HG03565 (cell line): Measurements from ENCODE around the gene CHRND.

Source experiments
- ATAC-seq: cut with Tn5 transposase; IDR thresholded peaks from one replicate; pipeline ENCODE4 v1.9.1; 2021; ENCODE audit warnings: mild to moderate bottlenecking, moderate library complexity; ENCODE audit not compliant: unreplicated experiment

Gene CHRND

DNA sequence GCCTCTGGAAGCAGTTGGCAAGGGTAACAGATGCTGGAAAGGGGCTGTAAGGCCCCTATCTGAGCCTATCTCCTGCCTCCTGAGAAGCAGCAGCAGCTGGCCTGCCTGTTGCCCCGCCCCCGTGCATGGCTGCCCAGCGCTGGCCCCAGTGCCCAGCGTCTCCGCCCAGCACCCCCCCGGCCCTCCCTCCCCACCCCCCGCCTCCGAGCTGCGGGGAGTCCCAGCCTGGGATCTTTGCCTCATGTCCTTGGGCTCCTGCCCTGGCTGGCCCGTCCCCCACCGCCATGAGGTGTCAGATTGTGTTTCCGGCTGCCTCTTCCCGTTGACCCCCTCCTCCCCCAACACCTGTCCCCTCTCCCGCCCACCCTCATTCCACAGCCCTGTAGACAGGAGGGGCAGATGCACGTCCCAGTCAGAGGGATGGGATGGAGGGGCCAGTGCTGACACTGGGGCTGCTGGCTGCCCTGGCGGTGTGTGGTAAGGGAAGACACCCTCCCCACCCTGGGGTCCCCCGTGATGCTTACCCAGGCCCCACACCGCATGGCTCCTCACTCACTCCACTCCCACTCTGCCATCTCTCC, at the start of gene CHRND:
Gene CHRND, plus strand, starts transcription at position 370 of the 581 bp plus-strand sequence. Its CDS starts 56 bp downstream, at position 426.
- no peak for ATAC-seq

DNA sequence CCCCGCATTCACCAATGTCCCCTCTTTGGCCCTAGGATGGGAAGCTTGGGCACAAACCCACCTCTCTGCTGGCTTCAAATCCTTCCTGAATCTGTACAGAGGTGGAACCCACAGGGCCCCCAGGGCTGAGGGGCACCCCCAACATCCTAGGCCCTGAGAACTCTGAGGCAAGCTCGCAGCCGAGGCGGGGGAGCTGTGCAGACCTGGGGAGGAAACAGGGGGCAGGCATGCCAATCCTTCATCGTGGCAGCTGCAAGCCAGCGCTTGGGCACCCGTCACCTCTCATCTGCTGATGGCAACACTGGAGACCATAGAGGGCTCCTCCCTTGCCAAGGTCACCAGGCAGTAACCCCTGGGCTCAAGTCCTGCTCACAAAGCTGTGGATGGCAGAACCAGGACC, 49.2 kb upstream of the CHRND start:
- no peak for ATAC-seq

DNA sequence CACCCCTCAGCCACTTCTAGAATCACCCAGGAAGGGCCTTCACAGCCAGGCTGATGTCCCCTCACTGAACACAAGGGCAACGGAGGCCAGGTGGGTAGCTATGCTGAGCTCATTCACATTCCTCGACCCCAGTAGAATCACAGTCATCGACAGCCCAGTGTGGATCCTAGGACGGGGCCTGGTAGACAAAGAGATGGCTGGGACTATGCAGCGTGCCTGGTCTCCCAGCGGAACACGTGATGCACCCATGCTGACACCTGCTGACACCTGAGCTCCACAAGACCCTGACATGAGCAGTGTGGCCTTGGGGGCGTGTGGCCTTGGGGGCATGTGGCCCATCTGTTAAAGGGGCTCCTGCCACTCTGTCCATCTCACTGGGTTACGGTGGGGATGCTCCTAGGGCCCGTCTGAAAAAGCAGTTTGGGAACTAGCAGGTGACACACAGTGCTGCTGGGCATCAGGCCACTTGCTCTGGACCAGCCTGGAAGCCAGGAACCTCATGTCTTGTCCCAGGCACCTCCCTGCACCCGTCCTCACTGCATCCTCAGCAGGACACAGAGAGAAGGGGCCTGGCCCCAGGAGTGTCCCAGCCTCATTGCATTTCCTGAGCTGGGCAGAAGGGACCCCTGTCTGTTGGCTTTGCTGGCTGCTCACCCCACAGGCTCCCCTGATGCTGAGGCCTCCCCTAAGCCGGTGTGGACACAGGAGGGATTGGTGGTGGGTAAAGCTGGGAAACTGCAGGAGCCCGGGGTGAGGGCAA, 48.0 kb upstream of the CHRND start:
- ATAC-seq, result no peak

DNA sequence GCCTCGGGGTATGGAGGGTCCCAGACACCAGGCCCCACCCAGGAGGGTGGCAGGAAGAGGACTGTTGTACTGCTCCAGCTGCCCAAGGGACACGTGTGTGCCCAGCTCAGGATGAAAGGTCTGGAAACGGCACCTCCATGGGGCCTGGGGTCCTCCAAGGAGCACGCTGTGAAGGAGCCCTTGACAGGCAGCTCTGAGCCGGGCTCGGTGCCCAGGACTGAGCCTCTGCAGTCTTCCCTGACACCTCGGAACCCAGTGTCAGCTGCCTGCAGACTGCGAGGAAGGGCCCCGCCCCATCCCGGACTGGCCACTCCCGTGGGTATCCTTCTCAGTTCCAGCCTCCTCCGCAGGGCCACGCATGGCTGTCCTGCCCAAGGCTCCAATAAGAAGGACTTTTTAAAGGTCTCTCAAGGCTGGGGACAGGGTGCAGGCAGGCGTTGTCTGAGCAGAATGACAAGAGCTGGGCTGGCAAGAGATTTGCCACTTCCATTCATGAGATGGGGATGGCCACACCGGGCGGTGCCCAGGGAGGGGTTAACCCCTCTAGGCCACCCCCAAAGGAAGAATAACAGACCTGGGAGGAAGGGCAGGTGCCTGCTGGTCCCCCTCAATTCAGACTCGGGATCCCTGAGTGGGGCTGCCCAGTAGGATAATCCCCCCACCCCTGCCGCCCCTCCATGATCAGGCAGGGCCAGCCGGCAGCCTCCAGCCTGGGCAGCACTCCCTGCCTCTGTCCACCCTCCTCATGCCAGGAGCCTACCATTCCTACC, 47.2 kb upstream of the CHRND start:
- ATAC-seq, result no peak

DNA sequence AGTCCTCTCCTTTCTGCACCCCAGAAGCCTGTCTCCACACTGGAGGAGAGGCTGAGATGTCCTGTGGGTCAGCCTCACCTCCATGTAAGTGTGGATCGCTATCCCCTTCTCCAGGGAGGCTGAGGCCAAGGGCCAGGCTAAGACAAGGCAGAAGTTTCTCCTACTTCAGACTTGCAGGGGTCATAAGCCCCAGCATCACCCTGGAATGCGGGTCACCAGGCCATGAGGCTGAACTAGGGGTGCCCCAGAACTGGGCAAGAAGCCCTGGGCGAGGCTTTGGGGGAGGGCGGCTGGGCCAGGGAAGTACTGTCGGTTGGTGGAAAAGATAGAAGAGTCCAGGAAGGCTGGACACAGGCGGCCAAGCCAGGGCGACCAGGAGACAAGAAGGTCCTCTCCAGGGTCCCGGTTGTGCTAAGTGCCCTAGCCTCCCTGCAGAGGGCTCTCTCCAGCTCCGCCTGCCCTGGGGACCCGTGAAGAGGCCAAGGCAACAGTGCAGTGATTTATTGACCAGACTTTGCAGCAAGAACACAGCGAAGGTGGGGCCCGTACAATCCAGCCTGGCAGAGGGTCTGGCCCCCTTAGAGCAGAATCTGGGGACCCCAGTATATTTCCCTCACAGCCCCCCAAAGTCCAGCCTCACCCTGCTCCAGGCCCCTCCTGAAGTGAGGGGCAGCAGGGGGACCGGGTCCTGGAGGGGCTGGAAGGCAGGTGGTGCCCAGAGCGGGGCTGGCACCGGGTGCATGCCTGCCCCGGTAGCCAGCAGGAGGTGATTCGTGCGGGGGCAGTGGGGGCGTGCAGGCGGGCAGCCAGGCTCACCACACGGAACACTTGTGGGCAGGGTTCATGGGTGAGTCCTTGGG, 46.4 kb upstream of the CHRND start:
- ATAC-seq, result no peak

DNA sequence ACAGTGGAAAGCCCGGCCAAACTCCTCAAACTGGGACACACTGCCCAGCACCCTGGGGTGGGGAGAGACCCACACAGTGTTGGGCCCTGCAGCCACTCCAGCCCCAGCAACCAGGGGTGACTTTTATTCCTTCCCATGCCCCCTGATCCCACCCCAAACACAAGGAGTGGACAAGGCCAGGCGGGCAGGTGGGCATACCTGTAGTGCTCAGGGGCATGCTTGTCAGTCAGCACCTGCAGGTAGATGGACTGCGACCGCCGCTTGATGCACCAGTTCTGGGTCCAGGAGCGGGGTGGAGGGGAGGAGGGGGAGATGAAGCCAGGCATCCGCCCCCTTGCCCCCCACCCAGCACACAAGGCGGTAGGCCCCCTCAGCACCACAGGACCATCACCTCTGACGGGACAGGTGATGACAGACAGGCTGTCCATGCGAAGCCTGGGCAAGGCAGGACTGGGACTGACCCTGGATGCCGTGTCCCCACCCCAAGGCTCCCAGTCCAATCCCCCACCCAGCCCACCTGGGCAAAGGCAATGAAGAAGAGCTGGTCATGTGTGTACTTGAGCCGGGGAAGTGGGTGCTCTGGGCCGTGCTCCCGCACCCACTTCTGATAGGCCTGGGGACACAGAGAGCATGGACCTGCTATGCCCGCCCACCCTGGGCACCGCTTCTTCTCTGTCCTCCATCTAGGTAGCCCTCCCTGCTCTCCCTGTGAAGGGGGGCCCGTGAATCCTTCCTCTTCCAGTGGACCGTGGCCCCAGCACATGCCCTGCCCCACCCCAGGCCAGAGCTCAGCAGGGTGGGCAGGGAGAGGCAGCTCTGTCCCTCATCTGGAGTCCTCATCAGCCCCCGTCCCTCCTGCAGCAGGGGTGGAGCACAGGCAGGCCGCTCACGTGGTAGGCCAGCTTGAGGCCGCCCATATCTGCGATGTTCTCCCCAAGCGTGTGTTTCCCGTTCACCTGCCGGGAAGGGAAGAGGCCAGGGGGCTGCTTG, 45.5 kb upstream of the CHRND start:
- ATAC-seq, result no peak

DNA sequence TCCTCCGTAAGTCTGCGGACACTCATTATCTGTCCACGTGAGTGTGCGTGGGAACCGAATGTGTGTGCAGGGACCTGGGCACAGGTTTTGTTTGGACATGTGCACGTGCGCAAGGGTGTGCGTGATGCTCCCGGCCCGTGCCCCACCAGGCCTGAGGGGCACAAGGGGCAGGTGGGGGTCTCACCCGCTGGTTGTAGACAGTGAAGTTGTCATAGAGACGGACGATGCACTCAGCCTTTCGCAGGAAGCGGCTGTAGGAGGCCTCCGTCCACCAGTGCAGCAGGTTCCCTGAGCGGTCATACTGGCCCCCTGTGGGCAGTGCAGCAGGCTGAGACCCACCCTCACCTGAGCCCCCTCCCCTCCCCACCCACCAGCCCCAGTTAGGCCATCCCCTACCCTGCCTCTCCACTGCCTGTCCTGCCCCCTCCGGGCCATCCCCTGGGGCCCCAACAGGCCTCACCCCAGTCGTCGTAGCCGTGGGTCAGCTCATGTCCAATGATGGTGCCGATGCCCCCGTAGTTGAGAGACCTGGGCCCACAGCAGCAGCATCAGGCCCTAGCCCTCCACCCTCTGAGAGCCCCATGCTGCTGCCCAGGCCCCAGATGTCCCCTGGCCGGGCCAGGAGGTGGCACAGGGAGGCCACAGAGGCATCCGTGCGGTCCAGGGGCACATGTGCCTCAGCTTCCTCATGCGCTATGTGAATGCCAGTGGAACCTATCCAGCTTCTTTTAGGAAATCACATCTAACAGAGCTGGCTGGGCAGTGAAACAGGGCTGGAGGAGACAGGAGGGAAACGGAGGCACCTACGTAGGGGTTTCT, 44.4 kb upstream of the CHRND start:
- ATAC-seq, result no peak

DNA sequence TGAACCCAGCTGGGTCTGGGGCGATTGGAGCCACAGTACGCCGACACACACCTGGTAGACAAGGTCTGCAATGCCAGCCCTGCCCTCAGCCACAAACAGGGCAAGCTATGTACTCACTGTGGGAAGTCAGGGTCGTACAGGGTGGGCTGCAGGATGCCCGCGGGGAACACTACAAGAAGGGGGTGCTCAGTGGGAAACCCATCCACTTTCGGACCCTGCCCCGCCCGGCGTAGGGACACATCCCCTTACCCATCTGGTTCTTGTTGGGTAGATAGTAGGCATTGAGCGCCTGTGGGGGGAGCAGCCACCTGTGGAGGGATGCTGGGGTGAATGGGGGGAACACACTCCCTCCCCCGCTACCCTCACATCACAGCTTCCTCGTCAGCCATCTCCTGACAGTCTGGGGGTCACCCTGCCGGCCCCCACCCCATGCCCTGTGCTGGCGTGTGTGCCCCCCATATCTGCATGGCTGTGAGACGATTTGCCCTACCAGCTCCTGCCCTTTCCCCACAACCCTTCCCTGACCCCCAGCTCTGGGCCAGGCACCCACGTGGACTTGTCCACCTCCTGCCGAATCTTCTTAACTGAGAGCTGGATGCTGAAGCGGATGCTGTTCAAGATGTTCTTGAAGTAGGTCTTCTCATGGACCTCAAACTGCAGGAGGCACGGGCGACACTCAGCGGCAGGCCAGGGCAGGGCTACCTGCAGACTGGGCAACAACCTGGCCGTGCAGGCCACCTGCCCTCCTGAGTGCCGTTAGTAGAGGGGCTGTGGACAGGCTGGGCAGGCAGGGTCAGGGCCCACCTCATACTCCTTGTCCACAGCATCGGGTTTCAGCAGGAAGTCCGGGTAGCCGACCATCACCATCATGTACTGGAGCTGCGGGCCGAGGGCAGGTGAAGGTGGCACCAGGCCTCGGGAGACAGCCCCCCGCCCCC, 43.4 kb upstream of the CHRND start:
- ATAC-seq, result no peak

DNA sequence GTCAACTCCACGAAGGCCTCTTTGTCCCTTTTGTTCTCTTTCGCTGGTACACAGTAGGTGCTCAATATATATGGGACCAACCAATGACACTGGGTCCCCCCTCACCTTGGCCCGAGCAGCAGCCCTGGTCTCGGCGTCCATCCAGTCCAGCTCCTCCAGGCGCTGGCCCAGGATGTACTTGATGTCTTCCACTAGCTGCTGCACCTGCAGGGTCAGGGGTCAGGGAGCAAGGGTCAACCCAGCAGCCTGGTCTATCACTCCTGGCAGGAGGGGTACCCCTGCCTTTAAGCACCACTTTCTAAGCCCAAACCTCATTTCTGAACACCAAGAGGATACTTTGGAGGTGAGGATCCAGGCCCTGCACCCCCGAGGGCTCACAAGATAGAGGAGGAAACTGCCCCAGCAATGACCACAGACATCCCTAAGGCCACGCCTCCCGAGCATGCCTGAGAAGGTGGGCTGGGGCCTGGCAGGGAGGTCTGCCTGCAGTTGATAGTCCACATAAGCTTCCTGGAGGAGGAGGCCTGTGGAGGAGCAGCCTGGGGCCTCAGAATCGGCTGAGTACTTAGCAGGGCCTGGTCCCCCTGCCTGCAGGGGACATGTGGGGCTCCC, 42.5 kb upstream of the CHRND start:
- ATAC-seq, result no peak

DNA sequence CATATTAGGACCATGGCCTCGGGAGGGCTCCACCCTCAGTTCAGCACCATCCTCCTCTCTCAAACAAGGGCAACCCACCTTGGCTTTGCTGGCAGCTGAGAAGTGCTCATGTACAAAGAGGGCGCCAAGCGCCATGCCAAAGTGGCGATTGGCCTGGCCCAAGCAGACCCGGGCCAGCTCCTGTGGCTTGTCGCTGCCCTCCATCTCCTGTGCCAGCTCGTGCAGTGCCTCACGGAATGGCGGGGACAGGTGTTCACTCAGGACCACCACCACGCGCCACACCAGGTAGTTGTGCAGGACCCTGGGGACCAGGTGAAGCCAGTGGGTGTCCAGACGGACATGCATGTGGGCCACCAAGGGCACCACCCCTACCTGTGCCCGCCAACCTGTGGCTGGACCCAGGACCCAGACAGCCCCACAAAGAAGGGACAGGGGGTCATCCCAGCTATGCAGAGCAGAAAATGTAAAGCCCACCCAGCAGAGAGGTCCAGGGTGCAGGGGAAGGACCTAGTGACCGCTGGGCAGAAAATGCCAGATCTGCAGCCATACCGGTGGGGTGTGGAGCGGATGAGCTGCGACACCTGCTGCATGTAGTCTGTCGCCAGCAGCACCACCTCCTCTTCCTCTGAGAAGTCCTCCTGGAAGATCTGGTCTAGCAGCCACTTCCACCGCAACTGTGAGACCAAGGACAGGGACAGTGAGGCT, 41.9 kb upstream of the CHRND start:
- ATAC-seq, result no peak

DNA sequence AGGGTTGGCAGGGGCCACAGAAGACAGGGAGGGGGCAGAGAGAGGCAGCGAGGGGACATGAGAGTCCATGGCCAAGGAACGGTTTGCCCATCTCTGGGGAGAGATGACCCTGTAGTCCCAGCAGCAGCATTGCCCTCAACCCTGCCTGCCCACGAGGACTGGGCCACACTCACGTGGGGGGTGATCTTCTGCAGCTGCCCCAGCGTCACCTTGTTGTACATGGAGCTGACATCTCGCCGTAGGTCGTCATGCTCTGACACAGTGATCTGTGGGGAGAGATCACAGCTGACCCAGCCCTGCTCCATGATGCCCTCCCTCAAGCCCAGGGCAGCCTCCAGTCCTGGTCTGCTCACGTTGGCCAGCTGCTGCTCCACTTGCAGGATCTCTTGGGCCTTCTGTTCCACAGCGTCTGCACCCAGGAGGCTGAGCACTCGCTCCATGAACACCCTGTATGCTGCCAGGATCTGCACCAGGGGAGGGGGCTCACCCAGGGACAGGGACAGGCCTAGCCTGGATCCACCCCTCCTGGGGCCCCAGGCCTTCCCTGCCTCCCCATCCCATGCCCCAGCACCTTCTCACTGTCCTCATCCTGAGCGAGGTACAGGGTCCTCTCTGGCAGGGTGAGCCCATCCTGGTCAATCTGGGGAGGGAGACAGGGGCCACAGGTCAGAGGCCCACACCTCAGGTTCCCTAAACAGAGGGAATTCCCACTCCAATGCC, 41.2 kb upstream of the CHRND start:
- ATAC-seq, result no peak

DNA sequence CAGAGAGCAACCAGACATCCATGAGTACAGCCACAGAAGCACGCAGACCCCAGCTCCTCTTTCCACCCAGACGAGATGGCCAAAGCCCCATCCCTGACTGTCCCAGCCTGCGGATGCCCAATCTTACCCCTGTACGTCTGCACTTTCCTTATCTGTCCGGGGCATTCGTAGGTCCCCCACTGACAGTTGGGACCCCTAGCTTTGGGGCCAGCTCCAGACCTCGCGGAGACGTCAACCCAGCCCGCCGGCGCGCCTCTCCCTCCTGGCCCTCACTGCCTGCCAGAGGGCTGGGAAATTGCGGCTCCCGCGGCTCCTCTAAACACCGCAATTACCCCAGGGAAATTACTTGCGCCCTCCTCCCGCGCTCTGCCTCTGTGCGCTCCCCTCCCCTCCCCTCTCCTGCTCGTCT, 40.6 kb upstream of the CHRND start:
- no peak for ATAC-seq

DNA sequence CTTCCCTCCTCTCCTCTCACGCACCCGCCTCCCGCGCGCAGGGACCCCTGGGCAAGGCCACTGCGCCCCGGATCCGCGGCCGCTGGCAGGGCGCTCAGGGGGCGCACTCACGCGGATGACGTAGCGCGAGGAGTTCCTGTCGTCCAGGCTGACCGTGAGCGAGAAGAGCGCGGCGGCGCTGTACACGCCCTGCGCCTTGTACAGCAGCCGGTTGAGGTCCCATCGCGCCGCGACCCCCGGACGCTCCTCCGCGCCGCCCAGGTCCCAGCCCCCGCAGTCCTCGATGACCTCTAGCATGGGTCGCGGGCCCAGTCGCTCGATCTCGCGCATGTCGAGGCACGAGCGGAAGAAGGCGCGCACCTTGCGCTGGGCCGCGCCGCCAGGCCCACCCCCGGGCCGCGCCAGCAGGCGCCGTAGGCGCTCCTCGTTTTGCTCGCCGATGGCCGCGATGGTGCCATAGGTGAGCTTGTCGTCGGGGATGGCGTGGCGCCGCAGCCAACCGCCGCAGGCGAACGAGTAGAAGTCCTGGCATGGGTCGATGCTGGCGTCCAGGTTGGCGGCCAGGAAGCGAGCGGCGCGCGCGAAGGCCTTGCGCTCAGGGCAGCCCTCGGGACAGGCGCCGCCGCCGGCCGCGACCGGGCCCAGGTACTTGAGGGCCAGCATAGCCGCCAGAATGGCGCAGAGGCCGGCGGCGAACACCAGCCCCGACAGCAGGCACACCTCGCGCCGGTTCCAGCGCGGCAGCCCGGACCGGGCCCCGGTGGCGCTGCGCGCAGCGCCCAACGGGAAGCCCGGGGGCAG, 40.0 kb upstream of the CHRND start:
- no peak for ATAC-seq

DNA sequence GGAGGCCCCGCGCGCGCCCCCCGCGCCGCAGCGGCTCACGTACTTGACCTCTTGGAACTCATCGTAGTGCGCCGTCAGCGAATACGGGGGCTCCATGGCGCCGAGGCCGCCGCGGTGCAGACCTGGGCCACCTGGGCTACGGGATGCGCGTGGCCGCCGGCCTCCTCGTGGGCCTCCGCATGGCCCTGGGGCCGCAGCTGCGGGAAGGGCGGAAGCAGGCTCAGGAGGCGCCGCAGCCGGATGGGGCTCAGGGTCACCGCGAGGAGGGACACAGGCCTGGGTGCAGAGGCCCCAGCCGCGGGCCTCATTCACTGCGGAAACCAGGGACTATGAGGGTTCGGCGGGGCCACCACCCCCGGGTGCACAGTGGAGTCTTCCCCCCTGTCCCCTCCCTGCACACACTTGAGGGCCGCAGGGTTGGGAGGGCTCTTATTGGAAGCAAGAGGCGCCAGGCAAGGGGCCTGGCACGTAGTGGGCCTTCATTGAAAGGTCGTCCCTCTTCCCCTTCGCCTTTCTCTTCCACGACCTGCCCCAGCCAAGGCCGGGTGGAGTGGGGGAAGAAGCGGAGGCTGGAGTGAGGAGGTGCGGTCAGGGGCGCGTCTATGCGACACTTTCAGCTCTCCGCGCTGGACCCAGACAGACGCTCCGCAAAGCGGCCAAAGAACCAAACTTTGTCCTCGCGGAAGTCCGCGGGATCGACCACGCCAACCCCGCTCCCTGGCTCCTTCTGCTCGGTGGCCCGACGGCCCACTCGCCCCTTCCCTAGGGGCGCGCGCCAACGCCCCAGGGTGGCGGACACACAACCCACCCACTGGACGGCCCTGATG, 39.2 kb upstream of the CHRND start:
- ATAC-seq, result no peak
